Naive thymus-derived CD4-positive, alpha-beta T cell (primary cell): ENCODE results near the gene DUSP2. TPM values are rescaled to one million over a fixed set of nuclear protein-coding genes. Genes with fewer than 3 reads are reported as not detected.

Source experiments
- ATAC-seq: fragments of 150-1000 bp; cut with Tn5 transposase; 2 replicates; pipeline ENCODE4 v1.10.0; 2021; ENCODE audit warnings: mild to moderate bottlenecking, moderate library complexity
- CTCF ChIA-PET: fragments of 350-600 bp; sonication (Branson Sonifier 250); formaldehyde crosslinking; loops from one replicate; lab custom pipeline; 2021; ENCODE audit warnings: antibody characterized with exemption; lab: Charles Lee
- POLR2A ChIA-PET: fragments of 350-600 bp; sonication (Branson Sonifier 250); formaldehyde crosslinking; loops from one replicate; lab custom pipeline; 2021; ENCODE audit warnings: antibody characterized with exemption, inconsistent platforms; lab: Charles Lee
- DNase-seq, 9 donors: peaks; one replicate each; pipeline versions ENCODE4 v3.0.0 to v3.0.0-alpha.2; 2020 to 2022; ENCODE audit warnings: mixed read lengths in 1 of 9
- H3K27ac ChIP-seq: one replicate; pipeline ENCODE4 v1.7.0; 2013; ENCODE audit warnings: mild to moderate bottlenecking, low read depth, low read length, moderate library complexity
- H3K27me3 ChIP-seq, 2 donors: one replicate each; pipeline ENCODE4 v1.7.0; 2013; ENCODE audit warnings: low read length in 2 of 2, mild to moderate bottlenecking in 2 of 2, moderate library complexity in 2 of 2; ENCODE audit not compliant: control insufficient read depth in 2 of 2, insufficient read depth in 2 of 2
- H3K36me3 ChIP-seq, 3 experiments: 1 replicate in 2 of 3; 2 replicates in 1 of 3; pipeline ENCODE4 v1.7.0; 2013; ENCODE audit warnings: low read length in 3 of 3, mild to moderate bottlenecking in 3 of 3, moderate library complexity in 1 of 3; ENCODE audit not compliant: insufficient read depth in 3 of 3, control insufficient read depth in 2 of 3
- H3K4me1 ChIP-seq, 2 donors: one replicate each; pipeline ENCODE4 v1.7.0; 2013; ENCODE audit warnings: low read length in 2 of 2, mild to moderate bottlenecking in 2 of 2, moderate library complexity in 1 of 2; ENCODE audit not compliant: control insufficient read depth in 2 of 2, insufficient read depth in 2 of 2
- H3K4me3 ChIP-seq: 2 replicates; pipeline ENCODE4 v1.7.0; 2013; ENCODE audit warnings: mild to moderate bottlenecking, low read length
- H3K9me3 ChIP-seq, 3 experiments: 1 replicate in 2 of 3; 2 replicates in 1 of 3; pipeline ENCODE4 v1.7.0; 2013; ENCODE audit warnings: low read length in 3 of 3; ENCODE audit not compliant: control insufficient read depth in 2 of 3
- H3K27ac Mint-ChIP-seq, 9 donors: one replicate each; pipeline ENCODE4 v1.8.0; 2020 to 2022; ENCODE audit warnings: mixed read lengths in 9 of 9, mild to moderate bottlenecking in 8 of 9, moderate library complexity in 5 of 9, inconsistent platforms in 2 of 9
- H3K27me3 Mint-ChIP-seq, 5 donors: one replicate each; pipeline ENCODE4 v1.8.0; 2021 to 2022; ENCODE audit warnings: mixed read lengths in 5 of 5, mild to moderate bottlenecking in 1 of 5
- H3K36me3 Mint-ChIP-seq, 5 donors: one replicate each; pipeline ENCODE4 v1.8.0; 2020 to 2022; ENCODE audit warnings: mixed read lengths in 5 of 5, mild to moderate bottlenecking in 3 of 5, inconsistent platforms in 1 of 5
- H3K4me1 Mint-ChIP-seq, 7 donors: one replicate each; pipeline ENCODE4 v1.8.0; 2020 to 2022; ENCODE audit warnings: mixed read lengths in 7 of 7, mild to moderate bottlenecking in 3 of 7, inconsistent platforms in 1 of 7
- H3K4me3 Mint-ChIP-seq, 10 donors: one replicate each; pipeline ENCODE4 v1.8.0; 2020 to 2022; ENCODE audit warnings: mild to moderate bottlenecking in 10 of 10, mixed read lengths in 10 of 10, moderate library complexity in 6 of 10, inconsistent platforms in 2 of 10
- H3K9me3 Mint-ChIP-seq, 11 donors: one replicate each; pipeline ENCODE4 v1.8.0; 2020 to 2022; ENCODE audit warnings: mixed read lengths in 11 of 11, mild to moderate bottlenecking in 4 of 11, inconsistent platforms in 1 of 11, moderate library complexity in 1 of 11
- intact Hi-C, 2 donors: fragments of 100-400 bp; cut with micrococcal nuclease; formaldehyde crosslinking; loops; one replicate each; pipeline ENCODE4 v1.15.1; 2023
- polyA plus RNA-seq, 2 donors: library from polyadenylated mRNA; unstranded; fragments of 300-500 nt; fragmentation: Illumina TruSeq; gene quantifications; one replicate each; pipeline ENCODE4 v1.2.3, GENCODE V29; 2021
- total RNA-seq, 6 experiments: library from RNA in 5 of 6; stranded (reverse) in 5 of 6; gene quantifications; 1 replicate in 5 of 6; 2 replicates in 1 of 6; pipeline ENCODE4 v1.2.3 and lab custom pipeline; 2021 to 2026

DUSP2 gene
- total and polyA plus RNA-seq, 7 experiments from 2014 or later, result 21.0 to 255 (median 25.6) TPM

DNA sequence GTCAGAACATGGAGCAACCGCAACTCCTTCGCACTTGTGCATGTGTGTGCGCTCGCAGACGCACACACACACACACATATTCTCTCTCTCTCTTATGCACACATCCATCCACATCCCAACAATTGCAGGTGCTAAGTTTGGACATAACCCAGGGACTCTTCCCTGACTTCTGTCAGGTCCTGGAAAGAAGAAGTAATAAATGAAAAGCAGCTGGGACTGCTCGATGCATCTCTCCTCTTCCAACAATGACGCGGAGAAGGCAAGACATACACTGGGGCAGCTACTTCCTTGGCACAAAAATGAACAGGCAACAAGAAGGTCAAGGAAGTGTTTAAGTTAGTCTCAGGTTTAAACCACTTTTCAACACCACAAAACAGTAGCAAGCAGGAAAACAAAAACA, 39.7 kb upstream of the DUSP2 start:
- no peaks in the 10 kb centered on the region for H3K9me3 ChIP-seq
- intact Hi-C loops, result no loop called here
- H3K9me3 Mint-ChIP-seq, result no peaks in the 10 kb centered on the region
- DNase-seq (no peak), ATAC-seq (no peak)
- peaks cover 5 to 27% (median 15%) of the 10 kb centered on the region in 5 donors for H3K36me3 Mint-ChIP-seq
- CTCF ChIA-PET, result interaction anchor here (0.7 kb wide), 2 partner anchors 72 to 93 kb away, joined by 3 to 5 read pairs; no protein-coding TSS in a partner anchor
- POLR2A ChIA-PET, result no interaction called here
- H3K27ac Mint-ChIP-seq, result peak overlapping the region in 3 of 9 donors; percentile 3 to 46 (median 29)
- no peak overlapping the region for H3K4me3 ChIP-seq
- peaks cover 0 to 8% of the 10 kb centered on the region in 2 donors for H3K4me1 ChIP-seq
- no peaks in the 10 kb centered on the region for H3K27me3 Mint-ChIP-seq
- H3K36me3 ChIP-seq, result peaks cover 0 to 52% (median 8%) of the 10 kb centered on the region in 3 experiments
- no peak overlapping the region for H3K4me3 Mint-ChIP-seq
- peaks cover 0 to 15% (median 10%) of the 10 kb centered on the region in 7 donors for H3K4me1 Mint-ChIP-seq
- H3K27me3 ChIP-seq, result no peaks in the 10 kb centered on the region
- no peak overlapping the region for H3K27ac ChIP-seq

DNA sequence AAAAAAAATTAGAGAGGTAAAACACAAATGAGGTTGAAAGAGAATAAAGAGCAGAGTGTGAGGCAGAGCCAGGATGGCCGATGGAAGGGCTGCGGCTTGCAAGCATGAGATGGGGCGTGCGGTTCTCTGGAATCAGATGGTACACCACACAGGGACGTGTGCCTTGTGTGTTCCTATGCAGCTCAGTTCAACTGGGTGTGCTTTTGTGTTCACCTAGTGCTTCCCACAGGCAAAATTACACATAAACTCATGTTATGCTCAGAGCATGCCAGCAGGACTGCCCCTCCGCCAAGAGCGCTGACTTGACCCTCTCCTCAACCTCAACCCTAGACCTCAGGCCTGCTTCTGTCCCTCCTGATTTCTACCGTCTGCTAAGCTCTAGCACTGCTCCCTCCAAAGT, 38.9 kb upstream of the DUSP2 start:
- CTCF ChIA-PET, result interaction anchor here (1.1 to 2.1 kb wide), 2 partner anchors 8 to 10 kb away, joined by 4 to 5 read pairs; no protein-coding TSS in a partner anchor
- no peaks in the 10 kb centered on the region for H3K9me3 ChIP-seq
- Mint-ChIP-seq H3K36me3 (peaks cover 5 to 27% (median 12%) of the 10 kb centered on the region in 5 donors), H3K9me3 (no peaks in the 10 kb centered on the region), H3K4me1 (peaks cover 0 to 22% (median 12%) of the 10 kb centered on the region in 7 donors), H3K27ac (peak overlapping the region in 2 of 9 donors; percentile 28 to 42), H3K27me3 (no peaks in the 10 kb centered on the region), H3K4me3 (no peak overlapping the region)
- POLR2A ChIA-PET, result no interaction called here
- no peaks in the 10 kb centered on the region for H3K27me3 ChIP-seq
- DNase-seq (no peak), ATAC-seq (no peak)
- intact Hi-C loops, result no loop called here
- no peak overlapping the region for H3K4me3 ChIP-seq
- no peak overlapping the region for H3K27ac ChIP-seq
- H3K36me3 ChIP-seq, result peaks cover 0 to 44% (median 8%) of the 10 kb centered on the region in 3 experiments
- H3K4me1 ChIP-seq, result peaks cover 0 to 9% of the 10 kb centered on the region in 2 donors

DNA sequence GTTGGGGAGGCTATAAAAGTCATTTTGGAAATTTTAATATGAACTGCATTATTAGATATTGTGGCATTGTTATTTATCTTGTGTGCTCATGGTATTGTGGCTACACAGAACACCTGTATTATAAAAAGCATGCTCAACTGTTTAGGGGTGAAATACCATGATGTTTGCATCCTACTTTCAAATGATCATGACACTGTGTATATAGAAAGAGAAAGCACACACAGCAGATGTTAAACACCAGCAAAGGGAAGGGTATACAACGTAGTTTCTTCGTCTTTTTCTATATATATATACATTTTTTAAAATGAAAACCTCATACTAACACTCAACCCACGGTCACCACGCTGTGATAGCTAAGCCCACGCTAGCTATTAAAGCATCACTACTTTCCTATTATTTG, 36.3 kb upstream of the DUSP2 start:
- peaks cover 0 to 9% of the 10 kb centered on the region in 2 donors for H3K4me1 ChIP-seq
- H3K27me3 ChIP-seq, result no peaks in the 10 kb centered on the region
- ATAC-seq, result no peak
- peaks cover 0 to 26% (median 6%) of the 10 kb centered on the region in 3 experiments for H3K36me3 ChIP-seq
- H3K27ac ChIP-seq, result no peak overlapping the region
- Mint-ChIP-seq H3K27ac (peak overlapping the region in 4 of 9 donors; percentile 36 to 67 (median 52)), H3K36me3 (peaks cover 5 to 19% (median 11%) of the 10 kb centered on the region in 5 donors), H3K4me1 (peaks cover 0 to 22% (median 12%) of the 10 kb centered on the region in 7 donors), H3K9me3 (no peaks in the 10 kb centered on the region), H3K4me3 (no peak overlapping the region), H3K27me3 (no peaks in the 10 kb centered on the region)
- intact Hi-C loops, result no loop called here
- POLR2A ChIA-PET, result no interaction called here
- CTCF ChIA-PET, result interaction anchor here (1.4 to 2.7 kb wide), 3 partner anchors 34 to 43 kb away, joined by 4 to 17 read pairs (median 8); partner anchors contain the start of gene ASTL
- H3K9me3 ChIP-seq, result no peaks in the 10 kb centered on the region
- no peak overlapping the region for H3K4me3 ChIP-seq
- no peak for DNase-seq

DNA sequence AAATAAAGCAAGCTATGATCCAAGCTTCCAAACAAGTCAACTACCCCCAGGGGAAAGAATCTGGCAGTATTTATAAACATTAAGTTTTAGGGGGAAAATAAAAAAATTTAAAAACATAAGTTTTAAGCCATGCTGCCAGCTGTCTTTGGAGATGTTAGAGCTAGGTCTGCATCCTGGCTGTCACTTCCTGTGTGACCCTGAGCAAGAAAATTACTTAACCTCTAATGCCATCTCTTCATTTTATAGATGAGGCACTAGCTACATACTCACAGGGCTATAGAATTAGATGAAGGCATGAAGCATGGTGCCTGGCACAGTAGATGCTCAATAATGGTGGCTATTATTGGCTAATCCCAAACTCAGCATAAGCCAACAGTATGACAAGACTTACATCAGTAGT, 35.3 kb upstream of the DUSP2 start:
- ChIA-PET POLR2A (interaction anchor here (0.8 kb wide), 1 partner anchor 28 kb away, joined by 5 read pairs; the partner anchor contains the start of gene STARD7), CTCF (interaction anchor here (0.6 to 2.7 kb wide), 6 partner anchors 33 to 585 kb away, joined by 3 to 17 read pairs (median 4); partner anchors contain the start of gene ASTL)
- peaks cover 0 to 22% (median 12%) of the 10 kb centered on the region in 7 donors for H3K4me1 Mint-ChIP-seq
- intact Hi-C loops, result no loop called here
- H3K27ac ChIP-seq, result no peak overlapping the region
- no peak overlapping the region for H3K4me3 Mint-ChIP-seq
- DNase-seq (no peak), ATAC-seq (no peak)
- H3K27me3 Mint-ChIP-seq, result no peaks in the 10 kb centered on the region
- no peak overlapping the region for H3K4me3 ChIP-seq
- peak overlapping the region in 1 of 9 donors; percentile 13 for H3K27ac Mint-ChIP-seq
- H3K9me3 Mint-ChIP-seq, result no peaks in the 10 kb centered on the region
- peaks cover 0 to 9% of the 10 kb centered on the region in 2 donors for H3K4me1 ChIP-seq
- H3K27me3 ChIP-seq, result no peaks in the 10 kb centered on the region
- H3K36me3 Mint-ChIP-seq, result peaks cover 5 to 12% (median 9%) of the 10 kb centered on the region in 5 donors
- no peaks in the 10 kb centered on the region for H3K9me3 ChIP-seq
- H3K36me3 ChIP-seq, result peaks cover 0 to 17% (median 0%) of the 10 kb centered on the region in 3 experiments

DNA sequence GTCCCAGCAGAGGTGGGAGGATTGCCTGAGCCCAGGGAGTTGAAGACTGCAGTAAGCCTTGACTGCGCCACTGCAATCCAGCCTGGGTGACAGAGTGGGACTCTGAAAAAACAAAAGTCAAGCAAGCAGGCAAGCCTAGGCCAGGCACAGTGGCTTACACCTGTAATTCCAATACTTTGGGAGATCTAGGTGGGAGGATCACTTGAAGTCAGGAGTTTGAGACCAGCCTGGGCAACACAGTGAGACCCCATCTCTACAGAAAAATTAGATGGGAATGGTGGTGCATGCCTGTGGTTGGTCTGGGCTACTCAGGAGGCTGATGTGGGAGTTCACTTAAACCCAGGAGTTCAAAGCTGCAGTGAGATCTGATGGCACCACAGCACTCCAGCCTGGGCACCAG, 34.8 kb upstream of the DUSP2 start:
- Histone ChIP-seq H3K4me1 (peaks cover 0 to 9% of the 10 kb centered on the region in 2 donors), H3K36me3 (peaks cover 0 to 12% (median 0%) of the 10 kb centered on the region in 3 experiments), H3K9me3 (no peaks in the 10 kb centered on the region), H3K4me3 (no peak overlapping the region), H3K27me3 (no peaks in the 10 kb centered on the region), H3K27ac (no peak overlapping the region)
- H3K27ac Mint-ChIP-seq, result no peak overlapping the region
- H3K27me3 Mint-ChIP-seq, result no peaks in the 10 kb centered on the region
- ChIA-PET CTCF (interaction anchor here (1.0 to 2.7 kb wide), 4 partner anchors 33 to 87 kb away, joined by 3 to 17 read pairs (median 6); partner anchors contain the start of gene ASTL), POLR2A (interaction anchor here (0.8 kb wide), 1 partner anchor 29 kb away, joined by 5 read pairs; the partner anchor contains the start of gene STARD7)
- H3K9me3 Mint-ChIP-seq, result no peaks in the 10 kb centered on the region
- DNase-seq (no peak), ATAC-seq (no peak)
- H3K36me3 Mint-ChIP-seq, result peaks cover 2 to 8% (median 3%) of the 10 kb centered on the region in 5 donors
- intact Hi-C loops, result no loop called here
- no peak overlapping the region for H3K4me3 Mint-ChIP-seq
- H3K4me1 Mint-ChIP-seq, result peaks cover 0 to 22% (median 12%) of the 10 kb centered on the region in 7 donors

DNA sequence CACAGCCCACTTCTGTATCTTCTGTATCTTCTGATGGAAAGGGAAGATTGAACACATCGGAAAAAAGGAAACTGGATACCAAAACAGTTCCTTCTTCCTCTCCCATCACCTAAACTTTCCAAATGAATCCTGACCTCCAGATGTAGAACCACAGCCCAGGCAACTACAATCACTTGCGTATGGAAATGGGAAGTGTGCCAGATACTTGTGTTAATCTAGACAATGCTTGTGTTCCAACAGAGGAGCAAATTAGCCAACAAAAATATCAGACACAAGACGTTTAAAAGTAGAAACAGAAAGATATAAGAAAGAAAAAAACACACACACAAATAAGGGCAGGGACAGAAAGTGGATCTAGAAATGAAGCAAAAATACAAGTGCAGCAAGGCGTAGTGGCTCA, 31.4 kb upstream of the DUSP2 start:
- ATAC-seq, result no peak
- peaks cover 6 to 33% (median 21%) of the 10 kb centered on the region in 7 donors for H3K4me1 Mint-ChIP-seq
- no peak overlapping the region for H3K4me3 Mint-ChIP-seq

More for the DNA sequence above, 31.4 kb upstream of the DUSP2 start:
- Mint-ChIP-seq H3K27ac (peak overlapping the region in 1 of 9 donors; percentile 17), H3K27me3 (no peaks in the 10 kb centered on the region), H3K9me3 (no peaks in the 10 kb centered on the region), H3K36me3 (no peaks in the 10 kb centered on the region)
- DNase-seq, result no peak
- H3K4me1 ChIP-seq, result peaks cover 8 to 13% of the 10 kb centered on the region in 2 donors
- intact Hi-C loops, result no loop called here
- CTCF ChIA-PET, result interaction anchor here (1.1 to 6.1 kb wide), 3 partner anchors 7 to 36 kb away, joined by 4 to 401 read pairs (median 4); partner anchors contain the start of genes ASTL and DUSP2
- no peaks in the 10 kb centered on the region for H3K36me3 ChIP-seq
- H3K27ac ChIP-seq, result no peak overlapping the region
- POLR2A ChIA-PET, result no interaction called here
- no peaks in the 10 kb centered on the region for H3K9me3 ChIP-seq
- no peaks in the 10 kb centered on the region for H3K27me3 ChIP-seq
- H3K4me3 ChIP-seq, result no peak overlapping the region
